Measurements from ENCODE around the gene RNF8.
"Not testable (repeated sequence)": the region's sequence is repeated elsewhere in the genome, so short reads cannot be mapped to it uniquely, and the experiment has no call there.

Gene RNF8

GRCh38 chr6:37321516-37322415 is 32.0 kb upstream of the RNF8 start:
- no peak for DNase-seq

DNA sequence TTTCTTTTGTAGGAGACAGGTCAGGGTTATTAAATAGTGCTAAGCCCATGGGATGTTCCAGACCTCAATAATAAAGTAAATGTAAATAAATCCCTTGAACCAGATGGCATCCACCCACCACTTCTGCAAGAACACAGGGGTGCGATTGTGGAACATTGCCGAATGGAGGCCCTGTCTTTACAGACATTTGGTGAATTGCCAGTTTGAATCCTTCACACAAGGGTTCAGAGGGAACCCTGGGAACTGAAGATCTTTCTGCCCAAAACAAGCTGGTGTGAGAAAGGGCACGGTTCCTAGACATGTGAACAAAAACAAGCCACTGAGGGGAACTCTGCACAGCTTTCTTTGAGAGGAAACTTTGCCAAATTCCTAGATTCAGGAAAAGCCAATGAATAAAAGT is 30.2 kb upstream of the RNF8 start:
- DNase-seq = no peak

GRCh38 chr6:37324131-37325033 is 29.4 kb upstream of the RNF8 start:
- peak; percentile 37 for DNase-seq

DNA sequence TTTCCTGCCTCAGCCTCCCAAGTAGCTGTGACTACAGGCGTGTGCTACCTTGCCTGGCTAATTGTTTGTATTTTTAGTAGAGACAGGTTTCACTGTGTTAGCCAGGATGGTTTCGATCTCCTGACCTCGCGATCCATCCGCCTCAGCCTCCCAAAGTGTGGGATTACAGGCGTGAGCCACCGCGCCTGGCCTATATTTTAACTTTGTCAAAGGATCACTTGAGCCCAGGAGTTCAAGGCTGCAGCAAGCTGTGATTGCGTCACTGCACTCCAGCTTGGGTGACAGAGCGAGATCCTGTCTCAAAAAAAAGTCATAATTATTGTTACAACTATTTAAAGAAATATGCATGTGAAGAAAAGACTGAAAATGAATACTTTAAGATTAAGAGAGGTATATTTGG is 23.4 kb upstream of the RNF8 start:
- DNase-seq = not testable (repeated sequence)

GRCh38 chr6:37331047-37331446 is 22.7 kb upstream of the RNF8 start:
- DNase-seq = no peak

DNA sequence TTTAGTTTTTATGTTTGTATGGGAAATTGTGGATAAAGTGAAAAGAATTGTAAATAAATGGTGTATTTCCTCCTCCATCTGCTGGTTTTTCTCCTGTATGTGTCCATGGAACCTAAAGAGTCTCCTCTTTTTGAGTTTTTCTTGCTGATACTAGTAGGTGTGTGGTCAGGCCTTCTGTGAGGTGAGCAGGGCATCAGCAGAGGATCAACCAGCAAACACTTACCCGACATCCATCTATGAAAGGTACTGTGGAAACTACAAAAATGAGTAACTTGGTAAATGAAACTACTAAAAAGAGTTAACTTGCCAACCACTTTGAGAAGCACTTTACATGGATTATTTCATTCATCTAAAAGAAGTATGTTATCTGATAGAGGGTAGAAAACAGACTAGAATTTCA is 20.9 kb upstream of the RNF8 start:
- no peak for DNase-seq

DNA sequence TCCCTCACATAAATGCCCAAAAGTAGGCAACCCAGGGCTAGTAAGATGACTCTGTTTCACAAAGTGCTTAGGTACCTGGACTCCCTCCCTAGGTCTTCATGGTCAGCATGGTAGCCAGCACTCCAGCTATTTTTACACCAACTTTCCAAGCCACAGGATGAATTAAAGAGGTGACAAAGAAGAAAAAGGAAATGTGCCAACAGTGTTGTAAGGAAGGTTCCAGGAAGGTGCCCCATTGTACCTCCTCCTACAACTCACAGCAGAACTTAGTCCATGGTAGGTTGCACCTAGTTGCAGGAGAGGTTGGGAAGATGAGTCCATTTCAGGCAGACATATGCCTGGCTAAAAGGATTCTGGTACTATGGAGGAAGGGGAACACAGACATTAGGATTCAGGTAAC is 19.7 kb upstream of the RNF8 start:
- DNase-seq = no peak

- DNase-seq = not testable (repeated sequence)
Measured at GRCh38 chr6:37338317-37338716, 15.5 kb upstream of the RNF8 start.

- no peak for DNase-seq
Measured at GRCh38 chr6:37338745-37339255, 15.0 kb upstream of the RNF8 start.

DNA sequence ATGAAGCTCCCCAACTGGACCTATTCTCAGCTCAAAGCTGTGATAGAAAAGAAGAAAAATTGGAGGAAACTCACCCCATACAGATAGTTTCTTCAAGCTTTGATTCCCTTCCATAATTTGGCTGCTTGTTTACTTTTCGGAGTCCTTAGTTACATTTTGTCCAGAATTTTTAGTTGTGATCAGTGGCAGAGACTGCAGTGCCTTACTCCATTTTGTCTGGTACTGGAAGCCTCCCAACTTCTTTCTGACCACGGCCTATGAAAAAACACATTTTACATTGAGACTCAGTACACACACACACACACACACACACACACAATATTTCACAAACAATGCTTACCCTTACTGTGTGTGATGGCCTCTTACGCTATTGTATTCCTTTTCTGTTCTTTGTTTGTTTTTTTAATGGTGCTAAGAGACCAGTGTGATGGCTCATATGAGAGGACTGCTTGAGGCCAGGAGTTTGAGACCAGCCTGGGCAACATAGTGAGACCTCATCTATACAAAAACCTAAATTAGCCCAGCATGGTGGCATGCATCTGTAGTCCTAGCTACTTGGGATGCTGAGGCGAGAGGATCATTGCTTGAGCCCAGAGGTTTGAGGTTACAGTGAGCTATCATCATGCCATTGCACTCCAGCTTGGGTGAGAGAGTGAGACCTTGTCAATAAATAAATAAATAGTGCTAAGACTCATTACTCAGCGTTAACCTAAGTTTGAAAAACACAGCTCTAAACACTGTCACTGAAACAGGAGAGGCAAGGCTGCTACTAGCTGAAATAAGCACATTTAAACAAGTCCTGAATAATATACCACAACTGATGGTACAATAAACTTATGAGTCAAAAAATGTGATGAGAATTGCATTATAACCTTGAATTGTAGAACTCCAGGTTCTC is 13.8 kb upstream of the RNF8 start:
- DNase-seq = no peak

- DNase-seq = no peak
Measured at GRCh38 chr6:37340639-37340943, 13.2 kb upstream of the RNF8 start.

- DNase-seq = no peak
Measured at GRCh38 chr6:37343248-37343647, 10.5 kb upstream of the RNF8 start.

DNA sequence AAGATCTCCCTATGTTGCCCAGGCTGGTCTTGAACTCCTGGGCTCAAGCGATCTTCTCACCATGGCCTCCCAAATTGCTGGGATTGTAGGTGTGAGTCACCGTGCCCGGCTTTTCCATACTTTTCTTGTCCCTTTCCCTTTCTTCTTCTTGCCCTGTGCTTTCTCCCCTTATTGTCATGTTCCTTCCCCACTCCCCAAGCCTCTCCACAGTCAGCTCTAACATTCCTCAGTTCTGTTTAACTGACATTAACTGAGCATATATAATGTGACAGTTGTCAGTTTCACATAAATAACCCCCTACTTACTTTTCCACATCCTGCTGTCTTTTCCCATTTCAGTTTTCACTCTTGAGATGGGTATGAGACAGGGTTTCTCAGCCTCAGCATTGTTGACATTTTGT is 9.5 kb upstream of the RNF8 start:
- no peak for DNase-seq

GRCh38 chr6:37345804-37346203 is 8.0 kb upstream of the RNF8 start:
- not testable (repeated sequence) for DNase-seq

- DNase-seq = no peak
Measured at GRCh38 chr6:37347177-37347576, 6.6 kb upstream of the RNF8 start.

GRCh38 chr6:37347670-37348111 is 6.1 kb upstream of the RNF8 start:
- DNase-seq = no peak

GRCh38 chr6:37351027-37351426 is 2.8 kb upstream of the RNF8 start:
- no peak for DNase-seq

- no peak for DNase-seq
Measured at GRCh38 chr6:37352384-37352783, 1.4 kb upstream of the RNF8 start.

GRCh38 chr6:37354526-37355384 is 972 bp downstream of the RNF8 start:
- peak; percentile 41 to 51 for DNase-seq

DNA sequence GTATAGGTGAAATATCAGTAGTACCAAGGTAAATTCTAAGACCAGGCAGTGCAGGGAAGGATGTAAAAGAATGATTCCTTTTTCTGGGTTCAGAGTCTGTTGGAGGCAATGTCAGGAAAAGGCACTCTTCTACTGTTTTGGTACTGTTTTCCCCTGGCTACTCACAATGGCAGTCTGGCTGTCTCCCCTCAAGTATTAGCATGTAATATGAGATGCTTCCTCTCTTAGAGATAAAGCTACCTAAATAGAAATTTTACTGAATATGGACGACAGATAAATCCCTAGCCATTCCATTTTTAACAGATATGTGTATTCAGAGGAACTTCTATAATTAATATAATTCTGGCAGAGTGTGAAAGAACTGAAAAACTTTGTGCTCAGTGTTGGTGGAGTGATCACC is 3.5 kb downstream of the RNF8 start:
- no peak for DNase-seq

DNA sequence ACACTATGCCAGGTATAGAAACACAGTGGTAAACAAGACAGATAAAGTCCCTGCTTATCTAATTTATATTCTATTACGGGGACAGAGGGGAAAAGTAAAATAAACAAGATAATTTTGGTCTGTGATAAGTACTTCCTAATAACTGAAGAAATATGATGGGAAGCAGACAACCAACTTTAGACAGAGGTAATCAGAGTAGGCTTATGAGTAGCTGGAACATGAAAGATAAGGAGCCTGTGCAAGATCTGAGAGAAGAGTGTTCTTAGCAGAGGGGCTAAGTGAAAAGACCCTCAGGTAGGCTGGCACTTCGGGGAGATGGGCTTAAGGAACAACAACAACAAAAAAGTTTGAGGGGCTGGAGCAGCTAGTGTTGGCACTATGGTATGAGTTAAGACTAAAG is 4.1 kb downstream of the RNF8 start:
- DNase-seq = no peak

DNA sequence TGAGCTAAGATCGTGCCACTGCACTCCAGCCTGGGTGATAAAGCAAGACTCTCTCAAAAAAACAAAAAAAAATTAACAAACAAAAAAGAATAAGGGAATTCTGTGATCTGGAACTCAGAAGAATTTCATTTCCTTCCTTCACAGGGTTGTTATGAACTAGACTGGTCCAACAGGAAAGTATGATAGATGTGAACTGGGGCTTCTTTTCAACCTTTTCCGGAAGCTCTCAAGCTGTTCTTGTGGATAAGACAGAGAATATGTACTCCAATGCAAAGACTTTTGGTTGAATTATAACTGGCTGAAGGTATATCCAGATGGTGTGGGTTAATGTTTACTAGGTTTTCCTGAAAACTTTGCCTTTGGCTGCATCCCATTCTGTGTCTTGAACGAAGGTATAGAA is 5.3 kb downstream of the RNF8 start:
- DNase-seq = no peak

All from activated T-cell treated with anti-CD3 and anti-CD28 coated beads, Interleukin-2, amount 50 U/mL, for 48 hours (primary cell).